Fibroblast of the aortic adventitia (primary cell): Measurements from ENCODE around the gene HSPG2. TPM values are rescaled to one million over a fixed set of nuclear protein-coding genes. Genes with fewer than 3 reads are reported as not detected.
A peak's percentile ranks its signal among the peaks of the same experiment; 100 is the strongest.

ENCODE experiments used
- DNase-seq: peaks from one replicate; pipeline ENCODE4 v3.0.0-alpha.2; 2010; ENCODE audit warnings: low read depth
- H3K4me3 ChIP-seq: 2 replicates; pipeline ENCODE4 v1.5.1; 2011; ENCODE audit warnings: low read depth, mild to moderate bottlenecking, control low read depth, low read length, moderate library complexity
- CTCF ChIP-seq: IDR thresholded peaks from 2 replicates; pipeline ENCODE4 v1.5.1; 2011; ENCODE audit warnings: mild to moderate bottlenecking, low read length, control low read depth, inconsistent platforms; ENCODE audit not compliant: insufficient read depth
- total RNA-seq: library from RNA; depleted of rRNA; stranded (reverse); fragments of >200 nt; gene quantifications from 2 replicates; pipeline ENCODE4 v1.2.3, GENCODE V29; 2012; ENCODE audit warnings: low replicate concordance

HSPG2 gene
- total RNA-seq, 1 donor, result 164 TPM

- no peak overlapping the region for H3K4me3 ChIP-seq
- DNase-seq, result peak; percentile 81
- no peak for TF ChIP-seq CTCF
These were observed 32.2 kb downstream of the HSPG2 start for GRCh38 chr1:21904704-21905520.

GRCh38 chr1:21904454-21904703, 32.7 kb downstream of the HSPG2 start:
- no peak overlapping the region for H3K4me3 ChIP-seq
- DNase-seq, result no peak
- no peak for TF ChIP-seq CTCF

- no peak for DNase-seq
- no peak overlapping the region for H3K4me3 ChIP-seq
- no peak for TF ChIP-seq CTCF
These were observed 33.3 kb downstream of the HSPG2 start for GRCh38 chr1:21903638-21904453.

GRCh38 chr1:21902026-21903012, 34.8 kb downstream of the HSPG2 start:
- DNase-seq, result no peak
- no peak for TF ChIP-seq CTCF
- H3K4me3 ChIP-seq, result no peak overlapping the region

- DNase-seq, result peak; percentile 77
- peak; percentile 43 for TF ChIP-seq CTCF
- no peak overlapping the region for H3K4me3 ChIP-seq
These were observed 35.6 kb downstream of the HSPG2 start for GRCh38 chr1:21901473-21901847.

GRCh38 chr1:21900766-21901472, 36.2 kb downstream of the HSPG2 start:
- TF ChIP-seq CTCF, result no peak
- no peak overlapping the region for H3K4me3 ChIP-seq
- DNase-seq, result no peak
